HCT116 (cell line): ENCODE measurements around the gene SNHG17. TPM values are rescaled to one million over a fixed set of nuclear protein-coding genes. Genes with fewer than 3 reads are reported as not detected.
A peak's percentile ranks its signal among the peaks of the same experiment; 100 is the strongest.

ENCODE experiments used
- ATAC-seq: fragments of 200-7000 bp; cut with Tn5 transposase; 2 replicates; pipeline ENCODE4 v1.9.1; 2020; ENCODE audit warnings: mild to moderate bottlenecking, moderate library complexity
- BruUV-seq: library from RNA; stranded (reverse); fragments of 400-500 nt; replicated peaks from 2 replicates; lab custom pipeline; 2021; lab: Mats Ljungman, UMichigan
- CTCF ChIA-PET: fragments of 300-600 bp; sonication (Branson Sonifier 250); formaldehyde crosslinking; loops from one replicate; lab custom pipeline; 2021; ENCODE audit warnings: antibody characterized with exemption; lab: Charles Lee
- POLR2A ChIA-PET: fragments of 300-600, 350-600 bp; sonication (Branson Sonifier 250); formaldehyde crosslinking; loops from one replicate; lab custom pipeline; 2021; ENCODE audit warnings: antibody characterized with exemption; lab: Charles Lee
- RAD21 ChIA-PET, 2 experiments: fragments of 300-600 bp; sonication (Branson Sonifier 250); formaldehyde crosslinking; loops; one replicate each; lab custom pipeline; 2023; ENCODE audit warnings: low total read pairs in 2 of 2; ENCODE audit not compliant: uncharacterized antibody in 2 of 2, unreplicated experiment in 2 of 2, low non-redundant PET in 1 of 2; lab: Charles Lee
- DNase-seq: peaks from one replicate; pipeline ENCODE4 v3.0.0-alpha.2; 2010; ENCODE audit warnings: low read depth, low spot score
- H2AFZ ChIP-seq: fragments of 200-600 bp; shearing (Covaris generic), sonication (generic); 2 replicates; pipeline ENCODE4 v1.6.1; 2017; ENCODE audit warnings: low read depth, mixed run types, mixed read lengths, antibody characterized with exemption, low read length; ENCODE audit not compliant: poor library complexity, severe bottlenecking
- H3K27ac ChIP-seq: 2 replicates; pipeline ENCODE4 v1.5.1; 2012; ENCODE audit warnings: low read depth, low read length
- H3K27me3 ChIP-seq: fragments of 200-600 bp; sonication (generic); 2 replicates; pipeline ENCODE4 v1.6.1; 2016; ENCODE audit warnings: mixed run types, low read length, mixed read lengths; ENCODE audit not compliant: insufficient read depth
- H3K36me3 ChIP-seq, 2 experiments: fragments of 200-500 bp in 1 of 2; fragments of 200-600 bp in 1 of 2; sonication (Bioruptor generic) in 1 of 2; sonication (generic) in 1 of 2; 2 replicates each; pipeline versions ENCODE4 v1.5.1 to v1.6.1; 2014 to 2016; ENCODE audit warnings: low read length in 2 of 2, inconsistent platforms in 1 of 2, mixed read lengths in 1 of 2, mixed run types in 1 of 2; ENCODE audit not compliant: insufficient read depth in 2 of 2, control insufficient read depth in 1 of 2
- H3K4me1 ChIP-seq, 2 experiments: fragments of 200-600 bp in 1 of 2; sonication (generic) in 1 of 2; 2 replicates each; pipeline versions ENCODE4 v1.5.1 to v1.6.1; 2012 to 2017; ENCODE audit warnings: low read length in 2 of 2, inconsistent platforms in 1 of 2, mild to moderate bottlenecking in 1 of 2, mixed read lengths in 1 of 2, mixed run types in 1 of 2, moderate library complexity in 1 of 2; ENCODE audit not compliant: insufficient read depth in 2 of 2, control insufficient read depth in 1 of 2
- H3K4me2 ChIP-seq: fragments of 200-600 bp; sonication (generic); 2 replicates; pipeline ENCODE4 v1.6.1; 2017; ENCODE audit warnings: mixed run types, low read length, mixed read lengths
- H3K4me3 ChIP-seq, 2 experiments: fragments of 200-600 bp in 1 of 2; sonication (generic) in 1 of 2; replicated peaks in 1 of 2; 2 replicates each; pipeline ENCODE4 v1.5.1; 2011 to 2016; ENCODE audit warnings: low read length in 2 of 2, control low read depth in 1 of 2, low read depth in 1 of 2, mild to moderate bottlenecking in 1 of 2, mixed read lengths in 1 of 2, mixed run types in 1 of 2
- H3K79me2 ChIP-seq: fragments of 200-600 bp; sonication (generic); 2 replicates; pipeline ENCODE4 v1.6.1; 2017; ENCODE audit warnings: mild to moderate bottlenecking, mixed run types, low read length, moderate library complexity, mixed read lengths; ENCODE audit not compliant: insufficient read depth
- H3K9ac ChIP-seq: fragments of 200-600 bp; sonication (generic); 2 replicates; pipeline ENCODE4 v1.6.1; 2016; ENCODE audit warnings: low read length, mixed read lengths
- H3K9me2 ChIP-seq: fragments of 200-600 bp; sonication (generic), shearing (Covaris generic); 2 replicates; pipeline ENCODE4 v1.6.1; 2017; ENCODE audit warnings: mixed run types, mild to moderate bottlenecking, moderate library complexity; ENCODE audit not compliant: insufficient read depth
- H3K9me3 ChIP-seq, 2 experiments: fragments of 200-500 bp in 1 of 2; fragments of 200-600 bp in 1 of 2; sonication (Bioruptor generic) in 1 of 2; sonication (generic) in 1 of 2; 2 replicates each; pipeline ENCODE4 v1.6.1; 2014 to 2017; ENCODE audit warnings: low read length in 2 of 2, mixed read lengths in 2 of 2, inconsistent platforms in 1 of 2, low read depth in 1 of 2, mild to moderate bottlenecking in 1 of 2, mixed run types in 1 of 2, moderate library complexity in 1 of 2; ENCODE audit not compliant: control insufficient read depth in 1 of 2, insufficient read depth in 1 of 2
- H4K20me1 ChIP-seq: fragments of 200-600 bp; sonication (generic), shearing (Covaris generic); 2 replicates; pipeline ENCODE4 v1.6.1; 2017; ENCODE audit warnings: mixed run types, mild to moderate bottlenecking, moderate library complexity; ENCODE audit not compliant: insufficient read depth
- CBX3 ChIP-seq: IDR thresholded peaks from 2 replicates; pipeline ENCODE4 v1.6.1; 2012; ENCODE audit warnings: low read depth
- CEBPB ChIP-seq: IDR thresholded peaks from 2 replicates; pipeline ENCODE4 v1.6.1; 2012; ENCODE audit warnings: low read depth
- CTCF ChIP-seq, 3 experiments: fragments of 200-600 bp in 1 of 3; sonication (generic) in 1 of 3; IDR thresholded peaks in 2 of 3; conservative IDR thresholded peaks in 1 of 3; 2 replicates each; pipeline ENCODE4 v1.5.1; 2012 to 2017; ENCODE audit warnings: low read depth in 2 of 3, low read length in 2 of 3, antibody characterized with exemption in 1 of 3, borderline replicate concordance in 1 of 3, control low read depth in 1 of 3, mild to moderate bottlenecking in 1 of 3, mixed read lengths in 1 of 3, mixed run types in 1 of 3, moderate library complexity in 1 of 3; ENCODE audit not compliant: insufficient read depth in 1 of 3
- EZH2 ChIP-seq: fragments of 200-600 bp; sonication (generic); IDR thresholded peaks from 2 replicates; pipeline ENCODE4 v1.6.1; 2017; ENCODE audit warnings: antibody characterized with exemption, mixed run types
- EZH2phosphoT487 ChIP-seq: fragments of 200-600 bp; IDR thresholded peaks from 2 replicates; pipeline ENCODE4 v1.6.1; 2018; ENCODE audit warnings: antibody characterized with exemption, borderline replicate concordance
- POLR2AphosphoS5 ChIP-seq: IDR thresholded peaks from 2 replicates; pipeline ENCODE4 v1.6.1; 2011; ENCODE audit warnings: mild to moderate bottlenecking, low read depth, low read length, moderate library complexity
- SIN3A ChIP-seq: IDR thresholded peaks from 2 replicates; pipeline ENCODE4 v1.6.1; 2012; ENCODE audit warnings: low read depth
- SP1 ChIP-seq: IDR thresholded peaks from 2 replicates; pipeline ENCODE4 v1.6.1; 2012; ENCODE audit warnings: low read depth
- YY1 ChIP-seq: IDR thresholded peaks from 2 replicates; pipeline ENCODE4 v1.6.1; 2011; ENCODE audit warnings: low read length, low read depth, moderate library complexity, mild to moderate bottlenecking; ENCODE audit not compliant: insufficient replicate concordance; ENCODE audit errors: extremely low read depth
- ZFX ChIP-seq: fragments of 450-650 bp; IDR thresholded peaks from 2 replicates; pipeline ENCODE4 v1.6.1; 2017
- ZNF274 ChIP-seq: fragments of 200-500 bp; sonication (Bioruptor generic); IDR thresholded peaks from 2 replicates; pipeline ENCODE4 v1.6.1; 2014; ENCODE audit warnings: mild to moderate bottlenecking, low read depth, low read length, inconsistent platforms
- intact Hi-C: fragments of 100-400 bp; cut with micrococcal nuclease; formaldehyde crosslinking; loops from 2 replicates; pipeline ENCODE4 v1.10.0; 2022
- total RNA-seq: library from RNA; stranded (reverse); gene quantifications from one replicate; pipeline ENCODE4 v1.2.1, GENCODE V29; 2021; ENCODE audit not compliant: unreplicated experiment

SNHG17 gene
- total RNA-seq, 1 experiment from 2014 or later: 65.7 TPM

- TF ChIP-seq CEBPB (peak; percentile 51), CBX3 (peak; percentile 66; the same call in 1 of the 2 replicates), SIN3A (no peak), SP1 (peak; percentile 44; the same call in 1 of the 2 replicates)
Observed at GRCh38 chr20:38460040-38460623, 25.0 kb upstream of the SNHG17 start (continued).

- Histone ChIP-seq H3K4me3 (no peak overlapping the region), H4K20me1 (no peaks in the 10 kb centered on the region), H3K79me2 (no peaks in the 10 kb centered on the region), H3K27ac (no peak overlapping the region), H3K9me2 (no peaks in the 10 kb centered on the region), H3K9ac (no peak overlapping the region), H3K4me2 (no peak overlapping the region), H3K9me3 (no peaks in the 10 kb centered on the region), H2AFZ (no peak overlapping the region), H3K4me1 (peaks cover 10 to 14% of the 10 kb centered on the region in 2 experiments), H3K27me3 (no peaks in the 10 kb centered on the region), H3K36me3 (no peaks in the 10 kb centered on the region; a peak in 1 of 4 replicates)
- POLR2A ChIA-PET: no interaction called here
- DNase-seq (no peak), ATAC-seq (no peak)
- RAD21 ChIA-PET: no interaction called here
- CTCF ChIA-PET: interaction anchor here (1.1 to 1.2 kb wide), 2 partner anchors 11 to 12 kb away, joined by 3 read pairs; no protein-coding TSS in a partner anchor
- intact Hi-C loops: no loop called here
- no TSS peak for BruUV-seq
- TF ChIP-seq CBX3 (no peak), ZNF274 (no peak), YY1 (no peak), EZH2phosphoT487 (no peak), ZFX (no peak), EZH2 (no peak), CTCF (IDR thresholded peaks at IDR 0.05 in 2 of 3, conservative IDR thresholded peaks at IDR 0.05 in 1 of 3; ENCODE audit: borderline replicate concordance in 1 of 3, insufficient read depth in 1 of 3, low read depth in 2 of 3, low read length in 2 of 3) (no peak), POLR2AphosphoS5 (no peak)
Observed at GRCh38 chr20:38458314-38458713, 23.2 kb upstream of the SNHG17 start.
